HepG2 (cell line): ENCODE measurements around the gene TMEM145. TPM values are rescaled to one million over a fixed set of nuclear protein-coding genes. Genes with fewer than 3 reads are reported as not detected.
A peak's percentile ranks its signal among the peaks of the same experiment; 100 is the strongest.

ENCODE experiments used
- ATM ChIP-seq: fragments of 450-650 bp; IDR thresholded peaks from 2 replicates; pipeline ENCODE4 v1.7.1; 2017; ENCODE audit warnings: mild to moderate bottlenecking, borderline replicate concordance
- BCL6 ChIP-seq: IDR thresholded peaks from 2 replicates; pipeline ENCODE4 v1.6.1; 2016; ENCODE audit warnings: missing genetic modification reagents, missing compliant biosample characterization
- BORCS8-MEF2B ChIP-seq: sonication (generic); formaldehyde crosslinking; IDR thresholded peaks from 2 replicates; pipeline ENCODE4 v1.8.0; 2022; ENCODE audit warnings: mild to moderate bottlenecking, missing genetic modification reagents
- FOXK2 ChIP-seq: fragments of 450-650 bp; IDR thresholded peaks from 2 replicates; pipeline ENCODE4 v1.6.1; 2016
- GLMP ChIP-seq: sonication (generic); formaldehyde crosslinking; IDR thresholded peaks from 2 replicates; pipeline ENCODE4 v1.9.0; 2021; ENCODE audit warnings: missing genetic modification reagents, mild to moderate bottlenecking, borderline replicate concordance
- HDAC2 ChIP-seq: sonication (generic); formaldehyde crosslinking; IDR thresholded peaks from 2 replicates; pipeline ENCODE4 v1.4.0; 2020; ENCODE audit warnings: missing genetic modification reagents
- HDAC6 ChIP-seq: fragments of 200-600 bp; sonication (generic); IDR thresholded peaks from 2 replicates; pipeline ENCODE4 v1.7.0; 2017; ENCODE audit warnings: mild to moderate bottlenecking, antibody characterized with exemption, low read length, low read depth
- KDM2A ChIP-seq: sonication (generic); formaldehyde crosslinking; IDR thresholded peaks from 2 replicates; pipeline ENCODE4 v1.4.0; 2020; ENCODE audit warnings: low read depth, missing genetic modification reagents, borderline replicate concordance
- MNT ChIP-seq: fragments of 450-650 bp; IDR thresholded peaks from 2 replicates; pipeline ENCODE4 v1.6.1; 2016
- MXI1 ChIP-seq: IDR thresholded peaks from 3 replicates; pipeline ENCODE4 v1.6.1; 2012; ENCODE audit warnings: low read depth, low read length, inconsistent platforms, borderline replicate concordance
- NFYB ChIP-seq: sonication (generic); formaldehyde crosslinking; IDR thresholded peaks from 2 replicates; pipeline ENCODE4 v1.4.0; 2020; ENCODE audit warnings: missing genetic modification reagents
- PHF21A ChIP-seq: sonication (generic); formaldehyde crosslinking; IDR thresholded peaks from 2 replicates; pipeline ENCODE4 v1.5.0; 2020; ENCODE audit warnings: mild to moderate bottlenecking, missing genetic modification reagents
- POGZ ChIP-seq: sonication (generic); formaldehyde crosslinking; IDR thresholded peaks from 2 replicates; pipeline ENCODE4 v1.4.0; 2020; ENCODE audit warnings: mild to moderate bottlenecking, missing genetic modification reagents
- RFX3 ChIP-seq: IDR thresholded peaks from 2 replicates; pipeline ENCODE4 v1.6.1; 2016; ENCODE audit warnings: missing biosample characterization, missing genetic modification reagents
- SMARCC2 ChIP-seq: fragments of 450-650 bp; IDR thresholded peaks from 2 replicates; pipeline ENCODE4 v1.6.1; 2017; ENCODE audit warnings: antibody characterized with exemption, mild to moderate bottlenecking
- SRY ChIP-seq: sonication (generic); formaldehyde crosslinking; IDR thresholded peaks from 2 replicates; pipeline ENCODE4 v1.8.0; 2022; ENCODE audit warnings: mild to moderate bottlenecking, missing genetic modification reagents
- TBP ChIP-seq: sonication (generic); formaldehyde crosslinking; IDR thresholded peaks from 2 replicates; pipeline ENCODE4 v1.5.0; 2020; ENCODE audit warnings: missing genetic modification reagents
- TRAFD1 ChIP-seq: sonication (generic); formaldehyde crosslinking; IDR thresholded peaks from 2 replicates; pipeline ENCODE4 v1.5.1; 2020; ENCODE audit warnings: missing genetic modification reagents, mild to moderate bottlenecking, borderline replicate concordance
- YEATS2 ChIP-seq: sonication (generic); formaldehyde crosslinking; IDR thresholded peaks from 2 replicates; pipeline ENCODE4 v1.4.0; 2020; ENCODE audit warnings: missing genetic modification reagents, borderline replicate concordance
- ZBTB26 ChIP-seq: IDR thresholded peaks from 2 replicates; pipeline ENCODE4 v1.6.1; 2016; ENCODE audit warnings: missing compliant biosample characterization, missing genetic modification reagents, borderline replicate concordance
- ZFP36 ChIP-seq: fragments of 150-350 bp; IDR thresholded peaks from 2 replicates; pipeline ENCODE4 v1.6.1; 2018; ENCODE audit warnings: borderline replicate concordance, low read length, low read depth; ENCODE audit not compliant: partially characterized antibody
- ZFYVE20 ChIP-seq: sonication (generic); formaldehyde crosslinking; IDR thresholded peaks from 2 replicates; pipeline ENCODE4 v1.8.0; 2023; ENCODE audit warnings: low read depth, mild to moderate bottlenecking, moderate library complexity, missing genetic modification reagents, borderline replicate concordance
- ZNF10 ChIP-seq: sonication (generic); formaldehyde crosslinking; IDR thresholded peaks from 2 replicates; pipeline ENCODE4 v1.4.0; 2020; ENCODE audit warnings: mild to moderate bottlenecking, low read depth, missing genetic modification reagents, borderline replicate concordance
- ZNF326 ChIP-seq: sonication (generic); formaldehyde crosslinking; IDR thresholded peaks from 2 replicates; pipeline ENCODE4 v1.4.0; 2020; ENCODE audit warnings: missing genetic modification reagents, borderline replicate concordance
- ZNF672 ChIP-seq: sonication (generic); formaldehyde crosslinking; IDR thresholded peaks from 2 replicates; pipeline ENCODE4 v1.8.1; 2022; ENCODE audit warnings: missing genetic modification reagents
- ZNF816 ChIP-seq: sonication (generic); formaldehyde crosslinking; IDR thresholded peaks from 2 replicates; pipeline ENCODE4 v1.8.0; 2022; ENCODE audit warnings: missing genetic modification reagents, mild to moderate bottlenecking, borderline replicate concordance
- ZNF878 ChIP-seq: sonication (generic); formaldehyde crosslinking; IDR thresholded peaks from 2 replicates; pipeline ENCODE4 v1.8.1; 2023; ENCODE audit warnings: mild to moderate bottlenecking, missing genetic modification reagents, moderate library complexity
- polyA plus RNA-seq, 8 experiments: library from polyadenylated mRNA; depleted of rRNA in 3 of 8; stranded (reverse) in 7 of 8; unstranded in 1 of 8; fragments of >200 nt; fragmentation: Illumina TruSeq in 4 of 8; extraction: Trizol in 4 of 8; gene quantifications; 2 replicates each; pipeline versions ENCODE4 v1.2.1 to v1.2.3, GENCODE V29; 2011 to 2016; ENCODE audit warnings: low read depth in 4 of 8, missing spikeins in 1 of 8, mixed read lengths in 1 of 8; ENCODE audit not compliant: insufficient read depth in 1 of 8
- total RNA-seq, 5 experiments: library from RNA; depleted of rRNA; stranded (reverse); fragments of >200 nt; fragmentation: Illumina TruSeq; extraction: Trizol; gene quantifications; 2 replicates each; pipeline ENCODE4 v1.2.3, GENCODE V29; 2016; ENCODE audit warnings: low read depth in 1 of 5

Gene TMEM145
- total and polyA plus RNA-seq, 2 of the 13 experiments (the other 11 are each of a cell fraction or from before 2014, with no cell fraction given): 0.07 to 5.1 TPM

GRCh38 chr19:42268142-42268703, 44.9 kb upstream of the TMEM145 start (continued):
- TF ChIP-seq HDAC6 (no peak), KDM2A (CRISPR knock-in tag) (peak; percentile 62), MNT (peak; percentile 89), ZFYVE20 (CRISPR knock-in tag) (no peak), BORCS8-MEF2B (CRISPR knock-in tag) (0 out of 2 replicates have a peak, but pooled peaks have one; percentile 52), ZNF878 (CRISPR knock-in tag) (0 out of 2 replicates have a peak, but pooled peaks have one; percentile 50), TRAFD1 (no peak), ZFP36 (no peak), NFYB (CRISPR knock-in tag) (peak; percentile 44), ZBTB26 (no peak; the same call in 1 of the 2 replicates), SRY (no peak), BCL6 (no peak; the same call in 1 of the 2 replicates), MXI1 (peak; percentile 69; the same call in 1 of the 3 replicates), ZNF672 (CRISPR knock-in tag) (no peak), POGZ (CRISPR knock-in tag) (peak; percentile 39; the same call in 1 of the 2 replicates), SMARCC2 (no peak), TBP (no peak), YEATS2 (peak; percentile 1; the same call in 1 of the 2 replicates), GLMP (CRISPR knock-in tag) (no peak), ATM (no peak), ZNF816 (CRISPR knock-in tag) (no peak), ZNF326 (CRISPR knock-in tag) (no peak), ZNF10 (no peak), FOXK2 (peak; percentile 88), PHF21A (0 out of 2 replicates have a peak, but pooled peaks have one; percentile 49), HDAC2 (CRISPR knock-in tag) (0 out of 2 replicates have a peak, but pooled peaks have one; percentile 16), RFX3 (no peak)
